ENCODE data around the gene KRT75.

Gene KRT75

GRCh38 chr12:52442600-52443061 is 8.5 kb upstream of the KRT75 start (continued):
- TF ChIP-seq ZNF518A (tag by site-specific recombination; conservative IDR thresholded peaks at IDR 0.05; ENCODE audit: low read depth) = no peak
- TF ChIP-seq OSR2 (tag by site-specific recombination; IDR thresholded peaks at IDR 0.05) = peak; percentile 59
- TF ChIP-seq ZNF677 (tag by site-specific recombination; IDR thresholded peaks at IDR 0.05) = no peak
- no peak for TF ChIP-seq ZNF404 (tag by site-specific recombination; IDR thresholded peaks at IDR 0.05)
- TF ChIP-seq ZBTB6 (tag by site-specific recombination; IDR thresholded peaks at IDR 0.05) = no peak
- TF ChIP-seq ZBTB21 (tag by site-specific recombination; IDR thresholded peaks at IDR 0.05) = no peak
- TF ChIP-seq ZNF785 (tag by site-specific recombination; IDR thresholded peaks at IDR 0.05) = no peak
- no peak for TF ChIP-seq REST (tag by site-specific recombination; IDR thresholded peaks at IDR 0.05)
- TF ChIP-seq ZSCAN30 (tag by site-specific recombination; IDR thresholded peaks at IDR 0.05) = no peak
- TF ChIP-seq ZNF133 (tag by site-specific recombination; IDR thresholded peaks at IDR 0.05) = no peak
- no peak for TF ChIP-seq ZNF354C (tag by site-specific recombination; IDR thresholded peaks at IDR 0.05; ENCODE audit: borderline replicate concordance, low read depth)
- no peak for TF ChIP-seq KLF17 (tag by site-specific recombination; IDR thresholded peaks at IDR 0.05)
- 0 out of 2 replicates have a peak, but pooled peaks have one; percentile 25 for TF ChIP-seq PATZ1 (tag by site-specific recombination; IDR thresholded peaks at IDR 0.05)
- peak; percentile 22; the same call in 1 of the 2 replicates for TF ChIP-seq ZNF692 (tag by site-specific recombination; IDR thresholded peaks at IDR 0.05)
- TF ChIP-seq ZNF335 (tag by site-specific recombination; conservative IDR thresholded peaks at IDR 0.05) = 0 out of 2 replicates have a peak, but pooled peaks have one; percentile 12
- peak; percentile 61; the same call in 1 of the 2 replicates for TF ChIP-seq ZFHX2 (tag by site-specific recombination; conservative IDR thresholded peaks at IDR 0.05)
- no peak for TF ChIP-seq ZBTB49 (tag by site-specific recombination; IDR thresholded peaks at IDR 0.05; ENCODE audit: low read depth)
- no peak for TF ChIP-seq ZNF791 (tag by site-specific recombination; IDR thresholded peaks at IDR 0.05)
- TF ChIP-seq BCL11B (tag by site-specific recombination; IDR thresholded peaks at IDR 0.05; ENCODE audit: low read depth) = no peak
- no peak for TF ChIP-seq MEIS1 (CRISPR knock-in tag; IDR thresholded peaks at IDR 0.05; ENCODE audit: borderline replicate concordance)
- TF ChIP-seq ZNF558 (tag by site-specific recombination; IDR thresholded peaks at IDR 0.05) = no peak
- TF ChIP-seq ZNF792 (tag by site-specific recombination; IDR thresholded peaks at IDR 0.05) = no peak
- TF ChIP-seq ZNF571 (tag by site-specific recombination; IDR thresholded peaks at IDR 0.05) = no peak

Measured in HEK293 (cell line).